Head of caudate nucleus (tissue), 42 donors: Measurements from ENCODE around the gene KCNQ1OT1.

Experiments used
- DNase-seq, 42 donors: peaks; one replicate each; pipeline versions ENCODE4 v3.0.0 to v3.0.0-alpha.2; 2020 to 2021; ENCODE audit warnings: mixed read lengths in 7 of 42
- intact Hi-C: fragments of 100-400 bp; cut with DNase I; formaldehyde crosslinking; loops from one replicate; pipeline ENCODE4 v1.15.0; 2022

KCNQ1OT1 gene

DNA sequence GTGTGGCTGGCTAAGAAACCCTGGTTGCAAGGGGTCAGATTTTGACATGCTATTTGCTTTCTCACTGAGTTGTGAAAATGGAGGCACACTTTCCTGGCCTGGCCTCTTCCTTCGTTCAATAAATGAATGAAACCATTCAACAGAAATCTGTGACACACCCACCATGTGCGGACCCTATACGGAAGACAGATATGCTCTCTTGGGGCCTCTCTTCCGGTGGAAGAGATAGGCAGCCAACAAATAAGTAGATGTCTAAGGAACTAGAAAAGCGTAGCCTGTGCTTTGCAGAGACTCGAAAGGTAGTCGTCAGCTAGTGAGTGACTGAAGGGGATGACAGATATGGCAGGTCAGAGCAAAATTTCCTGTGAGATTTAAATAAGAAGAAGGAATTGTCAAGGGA is 5.3 kb downstream of the KCNQ1OT1 start:
- no peak for DNase-seq
- intact Hi-C loops, result no loop called here

DNA sequence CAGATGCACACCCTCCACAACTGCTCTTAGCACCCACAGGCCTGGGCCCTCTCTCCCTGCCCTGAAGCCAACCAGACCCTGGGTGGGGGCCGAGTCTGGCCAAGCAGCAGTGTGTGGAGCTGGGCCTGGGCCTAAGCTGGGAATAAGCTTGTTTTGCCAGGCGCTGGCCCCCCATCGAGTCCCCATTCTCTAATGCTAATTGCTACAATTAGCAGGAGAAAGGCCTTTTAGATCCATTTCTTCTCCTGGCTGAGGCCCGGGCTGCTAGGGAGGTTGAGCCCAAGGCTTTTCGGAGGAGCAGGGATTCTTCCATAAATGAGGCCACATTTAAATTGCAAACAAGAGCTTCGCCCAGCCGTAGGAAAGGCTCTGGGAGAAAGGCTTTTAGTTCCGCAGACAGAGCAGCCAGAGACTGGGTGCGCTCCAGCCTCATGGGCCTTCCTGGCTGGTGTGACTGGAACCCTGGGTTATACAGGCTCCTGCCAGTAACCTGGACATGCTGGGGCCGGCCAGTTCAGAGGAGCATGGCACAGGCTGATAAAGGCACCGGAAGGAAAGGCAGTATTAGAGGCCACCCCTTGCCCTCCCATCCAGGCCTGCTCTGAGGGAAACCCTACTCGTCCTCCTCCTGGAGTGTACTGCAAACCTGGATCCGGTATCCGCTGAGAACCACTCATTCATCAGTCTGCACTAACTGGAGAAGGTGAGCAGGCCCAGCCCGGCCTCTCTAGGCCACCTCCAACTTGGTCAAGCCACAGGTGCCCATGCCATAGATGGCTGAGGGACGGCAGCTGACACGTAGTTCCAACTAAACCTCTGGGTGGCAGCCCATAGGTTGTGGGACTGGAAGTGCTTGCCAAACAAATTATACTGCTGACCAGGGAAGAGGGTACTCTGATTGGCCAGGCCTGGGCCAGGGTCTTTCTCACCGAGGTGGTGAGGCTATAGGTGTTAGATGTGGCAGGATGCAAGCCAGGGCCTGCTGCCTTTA is 6.2 kb downstream of the KCNQ1OT1 start:
- peak in 23 of 42 donors; percentile 13 to 70 (median 38) for DNase-seq
- intact Hi-C loops, result no loop called here

GRCh38 chr11:2691991-2692875 is 7.6 kb downstream of the KCNQ1OT1 start:
- intact Hi-C loops, result no loop called here
- DNase-seq, result peak in 3 of 42 donors; percentile 1 to 18 (median 10)

GRCh38 chr11:2691355-2691761 is 8.4 kb downstream of the KCNQ1OT1 start:
- intact Hi-C loops, result no loop called here
- DNase-seq, result peak in 2 of 42 donors; percentile 12 to 13

- intact Hi-C loops, result no loop called here
- DNase-seq, result peak in 3 of 42 donors; percentile 4 to 5 (median 5)
Measured at GRCh38 chr11:2690596-2691354, 9.0 kb downstream of the KCNQ1OT1 start.

DNA sequence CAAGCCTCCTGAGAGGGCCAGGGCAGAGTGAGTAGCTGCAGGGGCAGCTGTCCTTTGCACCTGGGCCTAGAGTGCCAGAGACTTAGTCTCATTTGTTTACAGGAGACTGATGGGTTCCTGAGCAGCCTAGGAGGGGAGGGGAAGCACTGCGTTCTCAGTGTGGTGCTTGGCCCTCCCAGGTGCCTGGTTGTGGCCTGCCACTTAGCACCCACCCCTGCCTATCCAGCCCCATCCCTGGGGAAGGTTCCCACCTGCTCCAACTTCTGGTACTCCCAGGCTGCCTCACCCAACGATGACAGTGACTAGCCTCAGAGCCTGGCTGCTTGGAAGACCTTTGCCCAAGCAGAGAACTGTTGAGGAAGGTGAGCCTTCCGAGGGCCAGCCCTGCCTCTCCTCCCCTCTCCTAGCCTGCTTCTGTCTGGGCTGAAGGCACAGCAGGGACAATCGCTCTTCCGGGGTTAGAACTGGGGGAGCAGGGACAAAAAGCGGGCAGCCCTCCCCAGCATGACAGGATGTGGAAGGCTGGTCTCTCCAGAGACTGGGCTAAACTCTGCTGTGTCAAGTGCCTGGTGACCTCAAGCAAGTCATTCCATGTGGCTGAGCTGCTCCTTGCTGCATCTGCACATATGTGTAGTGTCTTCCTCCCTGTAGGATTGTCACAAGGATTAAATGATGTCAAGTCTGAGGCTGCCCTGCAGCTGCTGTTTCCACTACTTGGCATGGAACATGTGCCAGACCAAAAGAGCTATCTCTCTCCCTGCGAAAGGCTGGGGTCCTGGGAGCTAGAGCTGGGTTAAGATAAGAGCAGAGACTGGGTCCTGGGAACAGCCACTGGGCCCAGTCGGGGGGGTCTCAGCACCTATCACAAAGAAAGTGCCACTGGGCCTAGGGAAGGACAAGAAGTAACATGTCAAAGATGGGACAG is 9.9 kb downstream of the KCNQ1OT1 start:
- intact Hi-C loops, result no loop called here
- DNase-seq, result peak in 3 of 42 donors; percentile 7 to 13 (median 10)

GRCh38 chr11:2688381-2689231 is 11.2 kb downstream of the KCNQ1OT1 start:
- peak in 3 of 42 donors; percentile 8 to 17 (median 12) for DNase-seq
- intact Hi-C loops, result no loop called here

DNA sequence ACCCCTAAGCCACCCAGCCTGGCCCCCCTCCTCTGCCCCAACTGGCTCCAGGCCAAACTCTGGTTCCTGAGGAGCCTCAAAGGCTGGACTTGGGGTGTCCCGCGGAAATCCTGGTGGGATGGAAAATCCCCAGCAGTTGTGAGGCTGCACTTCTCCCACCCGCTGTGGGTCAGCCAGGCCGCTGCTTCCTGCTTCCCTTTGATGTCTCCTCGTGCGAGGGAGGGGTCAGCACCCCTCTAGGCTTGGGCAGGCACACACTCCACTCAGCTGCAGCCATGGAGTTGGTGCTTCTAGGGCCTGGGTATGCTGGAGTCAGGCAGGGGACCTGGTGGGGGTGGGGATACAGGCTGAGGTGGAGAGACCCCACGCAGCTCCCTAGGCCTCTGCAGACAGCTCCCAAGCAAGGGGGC is 12.0 kb downstream of the KCNQ1OT1 start:
- DNase-seq, result peak in 2 of 42 donors; percentile 13 to 27
- intact Hi-C loops, result no loop called here

DNA sequence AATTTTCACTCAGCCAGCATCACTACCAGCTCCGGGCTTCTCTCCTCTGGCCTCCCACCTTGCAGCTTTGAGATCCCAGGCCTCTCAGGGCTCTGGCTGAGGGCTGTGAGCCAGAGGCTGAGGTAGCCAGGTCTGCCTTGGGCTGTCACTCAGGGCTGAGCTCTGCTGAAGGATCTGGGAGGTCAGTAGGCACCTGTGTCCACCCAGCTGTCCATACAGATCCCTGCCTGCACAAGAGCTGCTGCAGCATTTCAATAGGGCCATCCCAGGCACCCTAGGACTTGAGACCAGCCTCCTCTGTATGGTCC is 12.6 kb downstream of the KCNQ1OT1 start:
- intact Hi-C loops, result no loop called here
- peak in 2 of 42 donors; percentile 0 to 14 for DNase-seq

- intact Hi-C loops, result no loop called here
- peak in 2 of 42 donors; percentile 13 for DNase-seq
Measured at GRCh38 chr11:2686360-2687222, 13.2 kb downstream of the KCNQ1OT1 start.

GRCh38 chr11:2685566-2686359 is 14.0 kb downstream of the KCNQ1OT1 start:
- peak in 2 of 42 donors; percentile 12 for DNase-seq
- intact Hi-C loops, result no loop called here

GRCh38 chr11:2685051-2685450 is 14.7 kb downstream of the KCNQ1OT1 start:
- peak in 2 of 42 donors; percentile 3 to 7 for DNase-seq
- intact Hi-C loops, result no loop called here

- no peak for DNase-seq
- intact Hi-C loops, result no loop called here
Measured at GRCh38 chr11:2684581-2684980, 15.2 kb downstream of the KCNQ1OT1 start.

DNA sequence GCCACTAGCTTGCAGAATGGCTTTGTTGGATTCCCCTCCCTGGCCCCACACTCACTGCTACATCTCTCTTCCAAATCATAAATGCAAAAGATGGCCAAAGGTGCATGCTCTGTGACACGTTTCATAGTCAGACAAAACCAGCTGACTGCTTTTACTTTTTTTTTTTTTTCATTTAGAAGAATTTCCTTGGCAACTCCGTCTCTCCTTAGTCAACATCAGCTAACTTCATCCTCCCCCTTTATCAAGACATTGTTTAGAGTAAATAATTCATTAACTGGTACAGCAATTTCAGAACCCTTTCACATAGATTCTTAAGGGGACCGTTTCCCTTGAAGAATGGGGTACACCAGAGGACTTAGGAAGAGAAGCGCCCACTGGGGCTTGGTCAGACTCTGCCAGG is 16.0 kb downstream of the KCNQ1OT1 start:
- peak in 1 of 42 donors; percentile 5 for DNase-seq
- intact Hi-C loops, result no loop called here

DNA sequence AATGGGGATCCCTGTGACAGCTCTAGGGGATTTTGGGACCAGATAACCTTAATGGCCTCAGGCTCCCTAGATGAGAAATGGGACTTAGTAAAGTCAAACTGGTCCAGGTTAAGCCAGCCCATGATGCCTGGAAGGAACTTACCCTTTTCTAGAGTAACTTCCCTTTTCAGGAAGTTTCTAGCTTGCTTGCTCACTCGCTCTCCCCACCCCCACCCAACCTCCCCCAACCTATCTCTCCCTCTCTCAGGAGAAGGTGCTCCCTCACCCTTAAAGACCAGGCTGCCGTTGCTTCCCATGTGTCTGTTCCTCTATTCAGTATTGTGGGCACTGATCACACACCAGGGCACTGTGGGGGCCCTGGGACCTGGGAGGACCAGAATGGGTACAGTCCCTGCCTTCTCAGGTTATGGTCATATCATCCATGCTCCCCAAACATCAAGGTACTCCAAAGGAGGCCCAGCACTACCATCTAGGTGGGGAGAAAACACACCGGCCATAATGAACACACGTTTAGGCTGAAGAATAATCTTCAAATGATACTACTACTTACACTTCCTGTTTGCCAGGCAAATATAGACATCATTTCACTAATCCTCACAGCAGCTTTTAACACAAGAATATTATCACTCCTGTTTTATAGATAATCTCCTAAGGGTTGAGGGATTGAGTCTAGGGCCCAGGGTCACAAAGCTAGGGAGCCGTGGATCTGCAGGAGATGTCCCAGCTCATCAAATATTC is 18.2 kb downstream of the KCNQ1OT1 start:
- peak in 6 of 42 donors; percentile 1 to 19 (median 6) for DNase-seq
- intact Hi-C loops, result no loop called here
